Activated CD8-positive, alpha-beta memory T cell treated with anti-CD3 and anti-CD28 coated beads, Interleukin-2, amount 50 U/mL, for 24 hours (primary cell): Measurements from ENCODE around the gene BRINP1.

Experiments used
- DNase-seq: peaks from one replicate; pipeline ENCODE4 v3.0.0-alpha.2; 2020; ENCODE audit errors: extremely low read depth

The BRINP1 gene

GRCh38 chr9:119282476-119283077 lies 86.7 kb downstream of the BRINP1 start:
- no peak for DNase-seq

- no peak for DNase-seq
Measured at GRCh38 chr9:119280740-119281485, 88.3 kb downstream of the BRINP1 start.

- DNase-seq, result no peak
Measured at GRCh38 chr9:119278171-119278570, 91.1 kb downstream of the BRINP1 start.

- DNase-seq, result no peak
Measured at GRCh38 chr9:119273984-119274665, 95.1 kb downstream of the BRINP1 start.

GRCh38 chr9:119273325-119273904 lies 95.8 kb downstream of the BRINP1 start:
- no peak for DNase-seq

GRCh38 chr9:119272500-119273211 lies 96.6 kb downstream of the BRINP1 start:
- no peak for DNase-seq

- no peak for DNase-seq
Measured at GRCh38 chr9:119268985-119269384, 100.2 kb downstream of the BRINP1 start.

- no peak for DNase-seq
Measured at GRCh38 chr9:119264165-119264564, 105.1 kb downstream of the BRINP1 start.

GRCh38 chr9:119257592-119257991 lies 111.6 kb downstream of the BRINP1 start:
- no peak for DNase-seq

GRCh38 chr9:119255116-119255515 lies 114.1 kb downstream of the BRINP1 start:
- no peak for DNase-seq

- no peak for DNase-seq
Measured at GRCh38 chr9:119252671-119253299, 116.5 kb downstream of the BRINP1 start.

GRCh38 chr9:119251936-119252335 lies 117.3 kb downstream of the BRINP1 start:
- DNase-seq, result no peak

- no peak for DNase-seq
Measured at GRCh38 chr9:119250730-119251129, 118.5 kb downstream of the BRINP1 start.

GRCh38 chr9:119240546-119240945 lies 128.7 kb downstream of the BRINP1 start:
- DNase-seq, result no peak

GRCh38 chr9:119234636-119235035 lies 134.6 kb downstream of the BRINP1 start:
- DNase-seq, result no peak

GRCh38 chr9:119227422-119227821 lies 141.8 kb downstream of the BRINP1 start:
- no peak for DNase-seq

- no peak for DNase-seq
Measured at GRCh38 chr9:119224431-119224830, 144.8 kb downstream of the BRINP1 start.

- DNase-seq, result no peak
Measured at GRCh38 chr9:119221276-119221675, 148.0 kb downstream of the BRINP1 start.

GRCh38 chr9:119218293-119218692 lies 150.9 kb downstream of the BRINP1 start:
- no peak for DNase-seq

- no peak for DNase-seq
Measured at GRCh38 chr9:119216651-119217331, 152.4 kb downstream of the BRINP1 start.

- no peak for DNase-seq
Measured at GRCh38 chr9:119215651-119216050, 153.6 kb downstream of the BRINP1 start.
